SHP77 (cell line): Measurements from ENCODE around the gene XIRP2.
"Not testable (repeated sequence)": the region's sequence is repeated elsewhere in the genome, so short reads cannot be mapped to it uniquely, and the experiment has no call there.

Source experiments
- DNase-seq, 2 experiments: peaks; one replicate each; lab custom pipeline; 2025; lab: John Stamatoyannopoulos, UW

Gene XIRP2

DNA sequence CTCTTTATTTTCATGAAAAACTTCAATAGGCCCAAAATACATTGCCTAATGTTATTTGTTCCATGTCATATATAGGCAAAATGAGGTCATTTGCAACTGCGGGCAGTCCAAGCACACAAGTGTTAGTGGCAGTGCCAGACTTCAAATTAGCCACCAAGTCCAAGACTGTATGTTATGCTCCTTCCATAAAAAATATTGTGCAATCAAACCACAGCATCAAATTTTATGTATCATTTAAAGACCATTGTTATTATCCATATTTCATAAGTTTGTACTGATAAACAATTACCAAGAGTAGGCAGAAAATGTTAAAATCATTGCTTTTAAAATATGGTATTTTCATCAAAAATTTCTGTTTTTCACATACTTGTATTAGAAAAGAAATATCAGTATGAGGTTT is 54.1 kb downstream of the XIRP2 start:
- no peak for DNase-seq

DNA sequence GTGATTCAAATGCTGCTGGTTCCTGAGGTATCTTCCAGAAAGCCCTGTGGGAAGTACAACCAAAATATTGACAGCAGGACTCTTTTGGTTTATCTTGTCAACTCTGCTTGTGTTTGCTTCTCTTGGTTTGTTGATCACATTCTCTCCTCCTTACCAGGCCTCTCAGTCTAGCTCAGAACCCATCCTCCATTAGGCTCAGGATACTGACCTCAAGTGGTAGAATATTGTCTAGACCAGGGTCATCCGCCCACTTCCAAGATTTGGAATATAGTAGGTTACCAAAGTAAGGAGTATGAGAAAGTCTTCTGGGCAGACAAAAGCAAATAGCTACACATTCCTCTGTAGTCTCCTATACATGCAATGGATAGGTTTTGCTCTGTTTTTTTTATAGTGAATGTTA is 56.6 kb downstream of the XIRP2 start:
- DNase-seq = no peak

DNA sequence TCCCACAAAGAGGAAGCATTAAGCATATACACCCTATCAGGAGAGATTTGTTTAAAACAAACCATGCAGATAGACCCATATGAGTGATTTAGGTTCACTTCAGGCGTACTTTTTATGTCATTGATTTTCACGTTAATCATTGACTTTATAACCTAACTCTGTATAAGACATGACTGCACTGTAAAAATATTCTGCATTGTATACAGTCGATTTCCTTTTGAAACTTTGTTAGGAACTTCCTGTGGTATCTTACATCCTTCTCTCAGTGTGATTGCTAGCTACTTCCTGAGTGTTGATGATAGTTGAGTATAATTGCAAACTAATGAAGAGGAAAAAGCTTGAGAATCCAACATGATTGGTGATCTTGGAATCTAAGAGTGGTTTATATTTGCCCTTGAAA is 69.4 kb downstream of the XIRP2 start:
- no peak for DNase-seq

DNA sequence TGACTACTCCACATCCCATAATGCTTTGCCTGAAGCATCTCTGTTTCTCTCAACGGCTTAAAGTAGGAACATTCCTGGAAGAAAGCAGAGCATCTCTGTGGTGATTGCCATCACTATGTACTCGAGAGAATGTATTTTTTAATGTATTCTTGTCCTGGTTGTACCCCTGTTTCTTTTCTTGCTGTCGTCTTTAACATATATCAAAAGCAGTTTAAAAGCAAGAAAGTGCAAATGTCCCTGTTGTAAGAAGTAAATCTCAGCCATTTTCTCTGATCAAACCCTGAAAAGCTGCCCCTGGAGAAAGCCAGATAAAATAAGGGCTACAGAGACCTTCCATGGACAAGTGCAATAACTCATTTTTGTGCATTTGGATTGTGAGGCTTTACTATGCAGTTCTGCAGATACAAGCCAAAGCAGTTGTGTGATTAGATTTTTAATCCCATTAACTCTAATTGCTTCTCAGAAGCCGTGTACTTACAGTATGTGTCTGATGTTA is 70.8 kb downstream of the XIRP2 start:
- no peak for DNase-seq

DNA sequence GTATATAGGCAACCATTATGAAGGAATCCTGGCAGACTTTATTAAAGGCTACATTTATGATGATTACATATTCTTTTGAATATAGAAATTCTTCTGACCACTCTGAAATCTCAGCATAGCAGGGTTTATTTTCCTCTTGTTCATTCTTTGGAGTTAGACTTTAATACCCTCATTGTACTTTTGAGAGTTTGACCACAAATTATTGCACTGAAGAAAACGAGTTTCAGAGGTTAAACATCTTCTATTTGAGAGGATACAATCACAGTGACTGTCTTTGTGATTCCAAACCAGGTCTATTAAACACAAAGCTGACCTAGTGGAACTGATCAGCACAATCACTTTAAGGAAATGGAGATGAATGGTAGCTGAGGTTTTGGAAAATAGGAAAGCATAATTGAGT is 71.3 kb downstream of the XIRP2 start:
- no peak for DNase-seq

DNA sequence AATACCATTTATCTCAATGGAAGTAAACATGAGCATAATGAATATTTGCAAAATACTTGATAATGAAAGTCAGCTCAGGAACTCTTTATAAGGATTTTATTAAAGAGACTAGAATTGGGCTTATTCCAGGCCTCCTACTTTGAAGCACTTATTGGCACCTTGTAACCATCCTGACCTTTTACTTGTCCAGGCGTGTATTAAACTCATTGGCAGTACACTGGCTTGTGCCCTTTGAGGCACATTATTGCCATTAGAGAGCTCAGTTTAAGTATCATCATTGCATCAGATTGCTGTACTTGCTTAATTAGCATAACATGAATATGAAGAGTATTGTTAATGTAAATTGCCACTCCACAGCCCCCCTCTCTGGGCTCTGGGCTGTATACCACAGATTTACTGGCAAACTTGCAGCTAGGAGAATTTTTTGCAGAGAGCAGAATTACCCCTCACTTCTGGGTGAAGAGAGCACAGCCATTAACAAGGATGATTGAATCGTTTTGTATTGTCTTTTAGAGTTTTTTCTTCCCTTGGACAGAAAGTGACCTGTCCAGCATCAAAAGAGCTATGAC is 72.5 kb downstream of the XIRP2 start:
- no peak for DNase-seq

DNA sequence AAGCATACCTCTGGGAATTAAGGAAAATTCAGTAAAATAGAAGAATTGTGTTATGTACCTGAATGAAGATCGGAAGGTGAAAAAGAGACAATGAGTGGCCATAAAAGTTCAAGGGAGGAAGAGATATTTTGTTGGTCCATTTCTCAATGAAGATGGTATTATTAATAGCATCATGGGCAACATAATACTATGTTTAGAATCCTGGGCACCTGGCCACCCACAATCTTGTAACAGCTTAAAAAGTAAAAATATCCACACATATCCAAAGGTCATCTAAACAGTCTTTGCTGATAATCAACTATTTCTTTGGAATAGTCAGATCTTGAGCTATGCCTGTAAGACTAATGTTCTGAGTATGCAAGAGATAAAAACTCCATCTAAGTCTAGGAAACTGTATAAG is 73.7 kb downstream of the XIRP2 start:
- no peak for DNase-seq

DNA sequence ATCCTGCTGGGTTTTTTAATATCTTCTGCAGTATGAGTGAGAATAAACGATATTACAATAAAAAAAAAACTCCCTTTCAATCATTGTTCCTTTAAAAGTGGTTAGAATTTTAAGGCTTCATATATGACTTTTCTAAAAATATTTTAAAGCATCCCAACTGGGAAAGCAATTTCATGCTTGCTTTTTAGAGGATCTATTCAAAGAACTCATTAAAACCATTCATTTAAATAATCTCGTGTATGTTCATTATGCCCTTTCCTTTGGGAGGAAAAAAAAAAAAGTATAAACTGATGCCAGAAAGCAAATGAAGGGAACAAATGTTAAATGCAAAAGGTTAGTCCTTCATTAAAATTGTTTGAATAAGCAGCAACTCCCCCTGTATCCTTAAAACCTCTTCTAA is 81.2 kb downstream of the XIRP2 start:
- DNase-seq = no peak

DNA sequence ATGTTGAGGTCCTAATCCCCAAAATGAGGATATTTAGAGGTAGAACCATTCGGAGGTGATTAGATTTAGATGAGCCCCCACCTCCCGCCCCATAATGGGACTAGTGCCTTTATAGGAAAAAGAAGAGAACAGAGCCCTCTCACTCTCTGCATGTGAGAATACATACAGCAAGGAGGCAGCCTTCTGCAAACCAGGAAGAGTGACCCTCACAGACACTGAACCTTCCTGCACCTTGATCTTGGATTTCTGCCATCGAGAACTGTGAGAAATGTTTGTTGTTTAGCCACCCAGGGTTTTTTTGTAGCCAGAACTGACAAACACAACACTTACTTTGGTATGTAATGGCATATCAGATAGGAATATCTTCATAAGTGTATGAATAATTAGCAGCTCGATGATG is 83.7 kb downstream of the XIRP2 start:
- DNase-seq = no peak

DNA sequence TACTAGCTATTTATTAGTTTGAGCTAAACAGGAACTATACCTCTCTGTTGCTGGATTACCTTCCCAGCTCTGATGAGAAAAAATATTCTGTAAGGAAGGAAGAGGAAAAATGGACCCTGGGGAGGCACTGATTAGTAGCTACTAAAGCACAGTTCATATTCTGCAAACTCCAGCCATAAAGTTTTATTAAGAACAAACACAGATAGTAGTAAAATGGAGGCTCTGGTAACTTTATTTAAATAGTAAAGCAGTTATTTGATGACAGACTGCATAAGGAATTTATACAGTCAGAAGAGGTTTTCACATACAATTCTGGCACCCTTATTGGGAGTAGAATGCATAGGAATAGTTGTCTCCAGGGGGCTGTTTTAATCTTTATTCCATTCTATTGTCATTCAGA is 84.1 kb downstream of the XIRP2 start:
- no peak for DNase-seq

DNA sequence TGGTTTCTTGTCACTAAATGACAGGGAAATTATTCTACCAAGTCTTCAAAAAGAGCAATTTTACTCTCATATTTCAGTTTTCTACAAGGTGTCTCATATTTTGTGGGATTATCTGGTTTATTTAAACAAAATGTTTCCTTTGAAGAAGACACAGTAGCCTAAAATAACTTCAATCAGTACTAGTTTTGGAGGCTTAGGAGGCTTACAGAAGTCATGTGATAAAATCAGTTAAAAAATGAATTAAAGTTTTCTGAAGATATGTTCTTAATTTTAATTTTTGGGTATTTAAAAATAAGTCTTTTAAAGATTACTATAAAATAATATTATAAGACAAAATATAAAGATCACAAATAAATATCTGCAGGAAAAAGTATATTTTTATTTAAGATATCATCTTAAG is 95.9 kb downstream of the XIRP2 start:
- DNase-seq = no peak

DNA sequence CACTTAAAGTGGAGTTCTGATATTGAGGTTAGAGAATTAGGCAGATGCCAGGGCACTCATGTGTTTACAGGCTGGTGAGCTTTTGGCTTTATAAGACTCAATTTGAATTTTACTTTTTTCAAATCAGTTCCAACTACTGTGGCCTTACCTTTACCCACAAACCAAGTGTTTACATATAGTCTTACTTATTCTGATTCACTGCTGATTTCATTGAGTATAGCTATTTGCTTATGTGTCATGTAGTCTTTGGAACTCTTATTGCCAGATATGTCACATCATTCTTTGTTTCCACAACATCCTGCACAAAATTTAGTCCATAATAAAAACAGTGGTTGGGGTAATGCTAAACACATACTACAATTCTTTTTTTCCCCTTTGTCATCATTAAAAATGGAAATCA is 96.5 kb downstream of the XIRP2 start:
- no peak for DNase-seq

DNA sequence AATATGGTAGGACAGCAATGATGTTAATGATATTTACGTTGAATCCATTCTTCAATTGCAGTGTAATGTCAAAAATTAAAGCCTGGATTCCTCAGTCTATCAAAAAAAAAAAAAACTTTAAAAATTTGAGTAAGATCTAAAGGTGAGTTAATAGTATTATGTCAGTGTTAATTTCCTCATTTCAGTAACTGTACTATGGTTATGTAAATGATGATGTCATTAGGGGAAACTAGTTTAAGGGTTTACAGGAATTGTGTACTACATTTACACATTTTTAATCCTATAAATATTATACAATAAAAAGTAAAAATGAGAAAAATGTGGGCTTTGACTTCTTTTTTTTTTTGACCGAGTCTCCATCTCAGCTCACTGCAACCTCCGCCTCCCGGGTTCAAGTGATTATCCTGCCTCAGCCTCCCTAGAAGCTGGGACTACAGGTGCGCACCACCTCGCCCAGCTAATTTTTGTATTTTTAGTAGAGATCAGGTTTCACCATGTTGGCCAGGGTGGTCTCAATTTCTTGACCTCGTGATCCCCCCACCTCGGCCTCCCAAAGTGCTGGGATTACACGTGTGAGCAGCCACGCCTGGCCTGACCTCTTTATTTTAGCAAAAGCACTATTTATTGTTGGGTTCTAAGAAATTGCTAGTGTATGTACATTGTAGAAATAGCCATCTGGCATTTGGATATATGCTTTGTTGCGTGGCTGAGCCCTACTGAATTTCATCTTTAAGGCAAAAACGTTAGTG is 106.5 kb downstream of the XIRP2 start:
- no peak for DNase-seq

DNA sequence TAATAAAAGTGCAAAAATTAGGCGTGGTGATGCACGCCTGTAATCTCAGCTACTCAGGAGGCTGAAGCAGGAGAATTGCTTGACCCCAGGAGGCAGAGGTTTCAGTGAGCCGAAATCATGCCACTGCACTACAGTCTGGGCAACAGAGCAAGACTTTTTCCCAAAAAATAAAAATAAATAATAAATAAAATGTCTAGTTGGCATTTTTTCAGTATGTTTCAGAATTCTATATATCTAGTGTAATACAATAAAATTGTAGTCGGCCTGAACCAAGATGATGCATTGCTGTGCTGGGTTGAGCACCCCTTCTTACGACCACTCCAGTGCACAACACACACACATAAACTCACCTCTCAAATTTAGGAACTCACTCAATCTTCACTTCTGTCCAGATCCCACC is 108.2 kb downstream of the XIRP2 start:
- no peak for DNase-seq

DNA sequence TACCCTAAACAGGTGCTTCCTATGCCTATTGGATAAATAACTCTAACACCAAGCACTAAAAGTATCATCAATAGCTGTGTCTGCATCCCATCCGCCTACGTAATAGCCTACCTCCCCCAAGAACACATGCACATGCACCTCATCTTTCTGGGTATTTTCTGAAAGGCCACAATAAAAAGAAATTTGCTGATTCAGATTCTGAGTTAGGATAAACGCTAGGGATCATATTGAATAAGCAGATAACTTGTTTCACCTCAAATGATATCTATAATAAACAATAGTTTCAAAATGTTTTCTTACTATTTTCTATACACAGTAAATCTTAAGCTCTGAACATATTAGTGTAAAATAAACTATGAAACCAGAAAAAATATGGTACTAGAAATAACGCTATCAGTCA is 112.9 kb downstream of the XIRP2 start:
- DNase-seq = no peak

DNA sequence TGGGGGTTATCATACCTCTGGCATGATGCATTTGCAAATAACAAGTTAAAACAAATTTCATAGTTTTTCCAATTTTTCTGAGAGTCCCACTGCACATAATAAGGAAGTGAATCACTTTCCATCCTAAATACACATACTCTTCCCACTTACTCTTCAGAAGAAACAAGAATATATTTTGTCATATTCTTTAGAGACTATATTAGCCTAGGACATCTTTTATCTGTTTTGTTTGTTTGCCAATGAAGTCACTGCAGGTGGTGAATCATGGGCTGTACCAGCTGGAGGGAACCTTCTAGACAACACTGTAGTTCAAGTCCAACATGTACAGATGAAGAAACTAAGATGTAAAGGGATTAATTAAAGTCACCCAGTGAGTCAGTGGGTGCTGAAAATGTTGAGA is 116.8 kb downstream of the XIRP2 start:
- DNase-seq = no peak

DNA sequence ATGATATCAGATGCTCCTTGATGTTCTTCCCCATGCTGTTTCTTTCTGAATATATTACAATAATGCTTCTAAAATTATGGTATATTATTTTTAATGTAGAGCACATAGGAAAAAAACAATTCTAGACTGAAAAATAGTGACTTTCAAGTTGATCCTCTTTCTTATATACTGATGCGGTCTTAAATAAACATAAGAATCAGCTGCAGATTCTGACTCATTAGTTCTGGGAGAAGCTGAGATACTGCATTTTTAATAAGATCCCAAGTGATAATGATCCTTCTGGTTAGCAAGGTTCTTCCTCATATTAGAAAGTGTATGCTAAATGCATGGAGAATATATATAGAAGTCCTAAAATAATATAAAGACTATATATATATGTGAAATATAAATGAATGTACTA is 124.9 kb downstream of the XIRP2 start:
- no peak for DNase-seq

DNA sequence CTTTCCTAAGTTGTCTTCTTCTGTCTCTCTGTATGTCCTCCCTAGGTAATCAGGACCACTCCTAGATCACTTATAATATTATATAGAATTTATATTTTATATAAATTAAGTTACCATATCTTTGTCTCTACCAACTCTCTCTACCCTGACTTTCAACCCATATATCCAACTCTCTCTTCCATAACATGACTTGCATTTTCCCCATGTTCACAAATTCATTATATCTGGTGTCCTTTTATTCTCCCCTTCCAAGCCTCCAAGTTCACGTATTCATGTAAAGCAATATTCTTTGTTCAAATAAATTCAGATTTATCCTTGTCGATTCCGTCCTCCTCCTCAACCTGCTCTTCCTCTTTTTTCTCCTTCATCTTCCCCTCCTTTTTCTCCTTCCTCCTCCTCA is 127.5 kb downstream of the XIRP2 start:
- no peak for DNase-seq

DNA sequence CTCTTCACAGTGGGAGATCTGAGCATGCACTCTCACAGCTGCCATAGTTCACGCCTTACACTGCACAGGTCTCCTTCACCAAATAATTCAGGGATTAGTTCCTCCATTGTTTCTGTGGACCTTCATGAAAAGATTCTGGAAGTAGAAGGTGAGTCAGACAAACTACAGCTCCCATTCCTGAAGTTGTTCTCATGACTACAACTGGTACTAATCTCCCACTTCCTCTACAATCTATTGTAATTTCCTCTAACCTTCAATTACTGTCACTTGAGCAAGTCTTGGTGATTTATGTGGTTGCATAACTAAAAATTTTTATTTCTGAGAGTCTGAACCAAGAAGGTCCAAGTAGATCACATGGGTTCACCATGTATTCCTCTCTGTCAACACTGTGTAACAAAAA is 128.7 kb downstream of the XIRP2 start:
- no peak for DNase-seq

DNA sequence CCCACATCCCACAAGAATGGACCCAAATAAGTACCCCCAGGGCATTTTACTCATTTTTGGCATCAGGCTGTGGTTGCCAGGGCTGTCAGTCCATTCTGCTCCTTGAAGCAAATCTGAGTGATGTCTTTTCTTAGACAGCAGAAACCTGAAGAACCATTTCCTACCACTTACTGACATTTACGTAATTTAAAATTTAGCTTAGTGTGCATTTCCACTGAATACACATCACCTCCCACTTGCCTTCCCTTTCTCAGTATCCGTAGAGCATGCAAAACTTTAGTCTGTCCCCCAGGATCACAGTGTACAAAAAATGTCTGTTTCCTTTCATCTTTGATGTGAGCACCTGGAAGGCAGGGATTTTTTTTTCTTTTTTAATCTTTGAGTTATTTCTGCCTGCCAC is 130.3 kb downstream of the XIRP2 start:
- no peak for DNase-seq

DNA sequence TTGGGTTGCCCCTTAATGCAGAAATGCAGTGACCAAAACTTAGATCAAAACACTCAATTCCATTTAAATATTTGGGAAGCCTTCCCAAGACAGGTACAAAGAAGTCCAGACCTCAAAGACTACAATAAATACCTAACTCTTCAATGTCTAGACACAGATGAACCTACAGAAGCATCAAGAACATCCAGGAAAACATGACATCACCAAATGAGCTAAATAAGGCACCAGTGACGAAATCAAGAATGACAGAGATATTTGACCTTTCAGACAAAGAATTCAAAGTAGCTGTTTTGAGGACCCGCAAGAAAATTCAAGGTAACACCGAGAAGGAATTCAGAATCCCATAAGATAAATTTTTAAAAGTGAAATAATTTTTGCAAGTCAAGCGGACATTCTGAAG is 140.2 kb downstream of the XIRP2 start:
- no peak for DNase-seq

DNA sequence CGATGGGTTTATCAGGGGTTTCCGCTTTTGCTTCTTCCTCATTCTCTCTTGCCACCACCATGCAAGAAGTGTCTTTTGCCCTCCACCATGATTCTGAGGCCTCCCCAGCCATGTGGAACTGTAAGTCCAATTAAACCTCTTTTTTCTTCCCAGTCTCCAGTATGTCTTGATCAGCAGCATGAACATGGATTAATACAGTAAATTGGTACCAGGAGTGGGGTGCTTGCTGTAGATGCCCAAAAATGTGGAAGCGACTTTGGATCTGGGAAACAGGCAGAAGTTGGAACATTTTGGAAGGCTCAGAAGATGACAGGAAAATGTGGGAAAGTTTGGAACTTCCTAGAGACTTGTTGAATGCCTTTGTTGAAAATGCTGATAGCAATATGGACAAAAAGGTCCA is 146.7 kb downstream of the XIRP2 start:
- DNase-seq = not testable (repeated sequence)

DNA sequence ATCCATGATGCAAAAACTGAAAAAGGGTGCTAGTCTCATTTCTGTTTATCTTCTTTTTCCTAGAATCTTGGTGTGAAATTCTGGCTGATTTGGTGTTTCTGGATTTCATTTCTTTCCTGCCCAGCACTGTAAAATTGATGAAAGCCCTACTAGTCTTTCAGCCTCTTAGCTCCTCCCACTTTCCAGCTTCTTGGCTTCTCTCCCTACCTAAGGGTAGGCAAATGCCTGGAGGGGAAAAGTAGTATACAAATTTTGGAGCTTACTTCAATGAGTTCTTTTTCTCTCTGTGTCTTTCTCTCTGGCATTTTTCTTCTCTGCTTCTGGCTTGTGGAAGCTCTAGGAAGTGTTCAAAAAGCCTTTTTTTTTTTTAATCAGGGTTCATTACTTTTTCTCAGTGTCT is 160.5 kb downstream of the XIRP2 start:
- no peak for DNase-seq

DNA sequence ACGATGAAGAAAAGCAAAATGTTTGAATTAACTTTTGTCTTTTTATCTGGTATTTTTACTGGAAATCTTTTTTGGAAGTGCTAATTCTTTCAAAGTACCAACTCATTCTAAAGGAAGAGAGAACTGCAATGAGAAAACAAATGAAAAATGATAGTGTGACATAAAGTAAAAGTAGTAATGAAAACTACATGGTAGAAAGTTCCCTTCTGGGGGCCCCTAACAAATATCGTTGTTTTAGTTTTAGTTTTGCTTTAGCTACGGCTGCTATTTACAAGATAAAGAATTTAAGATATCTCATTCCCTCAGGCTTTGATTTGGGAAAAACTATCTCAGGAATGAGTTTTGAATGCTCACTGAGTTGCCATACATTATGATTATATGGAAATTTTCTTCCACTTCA is 161.4 kb downstream of the XIRP2 start:
- no peak for DNase-seq
